GM19438 (cell line): ENCODE measurements around the gene ATP8B4.
"Not testable (repeated sequence)": the region's sequence is repeated elsewhere in the genome, so short reads cannot be mapped to it uniquely, and the experiment has no call there.

ENCODE experiments used
- ATAC-seq: cut with Tn5 transposase; IDR thresholded peaks from one replicate; pipeline ENCODE4 v1.9.1; 2021; ENCODE audit warnings: low read depth; ENCODE audit not compliant: unreplicated experiment

The ATP8B4 gene

GRCh38 chr15:49978121-49978520 is 140.9 kb downstream of the ATP8B4 start:
- ATAC-seq = no peak

GRCh38 chr15:49977306-49977705 is 141.7 kb downstream of the ATP8B4 start:
- no peak for ATAC-seq

GRCh38 chr15:49964551-49964950 is 154.5 kb downstream of the ATP8B4 start:
- no peak for ATAC-seq

- no peak for ATAC-seq
These were observed 155.0 kb downstream of the ATP8B4 start for GRCh38 chr15:49964061-49964460.

- ATAC-seq = not testable (repeated sequence)
These were observed 155.8 kb downstream of the ATP8B4 start for GRCh38 chr15:49963033-49963772.

- ATAC-seq = no peak
These were observed 156.9 kb downstream of the ATP8B4 start for GRCh38 chr15:49962044-49962602.

GRCh38 chr15:49953421-49953820 is 165.6 kb downstream of the ATP8B4 start:
- ATAC-seq = no peak

GRCh38 chr15:49946681-49947080 is 172.4 kb downstream of the ATP8B4 start:
- no peak for ATAC-seq

- ATAC-seq = no peak
These were observed 184.5 kb downstream of the ATP8B4 start for GRCh38 chr15:49934487-49934886.

GRCh38 chr15:49927189-49927861 is 191.7 kb downstream of the ATP8B4 start:
- ATAC-seq = no peak

GRCh38 chr15:49926740-49927139 is 192.3 kb downstream of the ATP8B4 start:
- ATAC-seq = no peak

GRCh38 chr15:49923671-49924070 is 195.4 kb downstream of the ATP8B4 start:
- ATAC-seq = no peak

- no peak for ATAC-seq
These were observed 200.0 kb downstream of the ATP8B4 start for GRCh38 chr15:49919034-49919433.

- no peak for ATAC-seq
These were observed 200.9 kb downstream of the ATP8B4 start for GRCh38 chr15:49918121-49918520.

- ATAC-seq = no peak
These were observed 202.0 kb downstream of the ATP8B4 start for GRCh38 chr15:49916998-49917397.

GRCh38 chr15:49915822-49916221 is 203.2 kb downstream of the ATP8B4 start:
- no peak for ATAC-seq

- no peak for ATAC-seq
These were observed 210.1 kb downstream of the ATP8B4 start for GRCh38 chr15:49908933-49909295.

- ATAC-seq = no peak
These were observed 210.6 kb downstream of the ATP8B4 start for GRCh38 chr15:49908236-49908932.

GRCh38 chr15:49906966-49907365 is 212.1 kb downstream of the ATP8B4 start:
- ATAC-seq = no peak

GRCh38 chr15:49905221-49905620 is 213.8 kb downstream of the ATP8B4 start:
- ATAC-seq = no peak

GRCh38 chr15:49904296-49904695 is 214.7 kb downstream of the ATP8B4 start:
- no peak for ATAC-seq
